K562 (cell line): Measurements from ENCODE around the gene TCEAL2. TPM values are rescaled to one million over a fixed set of nuclear protein-coding genes. Genes with fewer than 3 reads are reported as not detected.
"Not testable (repeated sequence)": the region's sequence is repeated elsewhere in the genome, so short reads cannot be mapped to it uniquely, and the experiment has no call there.

Experiments
- ATAC-seq: fragments of 200-7000 bp; cut with Tn5 transposase; 3 replicates; pipeline ENCODE4 v1.9.1; 2020; ENCODE audit warnings: moderate library complexity
- BruUV-seq: library from RNA; stranded (reverse); fragments of 400-500 nt; replicated peaks from 2 replicates; lab custom pipeline; 2021; lab: Mats Ljungman, UMichigan
- CTCF ChIA-PET: fragments of 300-600 bp; formaldehyde crosslinking; extraction: SDS; loops from one replicate; lab custom pipeline; 2021; ENCODE audit warnings: low intra/inter-chr PET ratio; lab: Yijun Ruan, JAX
- POLR2A ChIA-PET: fragments of 300-600, 350-650 bp; sonication (Branson Sonifier 250); formaldehyde crosslinking; extraction: SDS; loops from one replicate; lab custom pipeline; 2021; ENCODE audit warnings: antibody characterized with exemption, inconsistent platforms; lab: Yijun Ruan, JAX
- DNase-seq, 4 experiments: peaks; one replicate each; pipeline versions ENCODE4 v3.0.0 to v3.0.0-alpha.2; 2011 to 2018; ENCODE audit warnings: low spot score in 3 of 4, mixed read lengths in 3 of 4; ENCODE audit errors: extremely low read depth in 1 of 4
- FAIRE-seq: peaks from 2 replicates; lab custom pipeline; 2011; peaks lifted over from hg19 to GRCh38; lab: Jason Lieb, UNC
- H2AFZ ChIP-seq: 2 replicates; pipeline ENCODE4 v1.6.0; 2011; ENCODE audit warnings: low read depth, low read length, control low read depth, inconsistent platforms
- H3K27ac ChIP-seq: fragments of 200-600 bp; 3 replicates; pipeline ENCODE4 v1.8.0; 2011; ENCODE audit warnings: low read depth, mild to moderate bottlenecking, control low read depth, inconsistent platforms, low read length, moderate library complexity, mixed read lengths; ENCODE audit errors: extremely low read depth
- H3K27me3 ChIP-seq, 2 experiments: fragments of 300-600 bp in 1 of 2; 2 replicates in 1 of 2; 3 replicates in 1 of 2; pipeline versions ENCODE4 v1.6.0 to v1.8.0; 2011; ENCODE audit warnings: inconsistent platforms in 2 of 2, low read length in 2 of 2, mild to moderate bottlenecking in 1 of 2, mixed read lengths in 1 of 2, moderate library complexity in 1 of 2; ENCODE audit not compliant: control insufficient read depth in 2 of 2, insufficient read depth in 2 of 2
- H3K36me3 ChIP-seq: fragments of 300-600 bp; 3 replicates; pipeline ENCODE4 v1.8.0; 2011; ENCODE audit warnings: mild to moderate bottlenecking, low read length, inconsistent platforms; ENCODE audit not compliant: control insufficient read depth, insufficient read depth
- H3K4me1 ChIP-seq, 2 experiments: fragments of 200-600 bp in 1 of 2; replicated peaks in 1 of 2; 2 replicates in 1 of 2; 3 replicates in 1 of 2; pipeline versions ENCODE4 v1.5.1 to v1.8.0; 2011; ENCODE audit warnings: inconsistent platforms in 2 of 2, low read length in 2 of 2, mild to moderate bottlenecking in 1 of 2, mixed read lengths in 1 of 2, moderate library complexity in 1 of 2; ENCODE audit not compliant: control insufficient read depth in 2 of 2, insufficient read depth in 2 of 2
- H3K4me2 ChIP-seq: 2 replicates; pipeline ENCODE4 v1.6.1; 2011; ENCODE audit warnings: low read length, control low read depth, inconsistent platforms, mixed read lengths; ENCODE audit not compliant: insufficient read depth
- H3K4me3 ChIP-seq: fragments of 200-600 bp; sonication (generic), shearing (Covaris generic); 2 replicates; pipeline ENCODE4 v1.5.1; 2016; ENCODE audit warnings: control low read depth, inconsistent platforms
- H3K79me2 ChIP-seq: fragments of 200-600 bp; 3 replicates; pipeline ENCODE4 v1.8.0; 2011; ENCODE audit warnings: low read length, inconsistent platforms; ENCODE audit not compliant: control insufficient read depth, insufficient read depth
- H3K9ac ChIP-seq, 2 experiments: 2 replicates each; pipeline versions ENCODE4 v1.6.0 to v1.6.1; 2011; ENCODE audit warnings: low read depth in 2 of 2, low read length in 2 of 2, control low read depth in 1 of 2, inconsistent platforms in 1 of 2, mild to moderate bottlenecking in 1 of 2, mixed read lengths in 1 of 2; ENCODE audit not compliant: insufficient read depth in 1 of 2
- H3K9me1 ChIP-seq: one replicate; pipeline ENCODE4 v1.6.0; 2011; ENCODE audit warnings: inconsistent platforms, mild to moderate bottlenecking, low read length, moderate library complexity; ENCODE audit not compliant: control insufficient read depth, insufficient read depth
- H3K9me3 ChIP-seq: replicated peaks from 2 replicates; pipeline ENCODE4 v1.5.1; 2011; ENCODE audit warnings: low read depth, low read length, inconsistent platforms; ENCODE audit not compliant: control insufficient read depth, insufficient read depth
- H4K20me1 ChIP-seq: replicated peaks from 2 replicates; pipeline ENCODE4 v1.6.1; 2011; ENCODE audit warnings: low read length, inconsistent platforms, mixed read lengths; ENCODE audit not compliant: control insufficient read depth, insufficient read depth
- CTCF ChIP-seq, 3 experiments: IDR thresholded peaks in 2 of 3; conservative IDR thresholded peaks in 1 of 3; 2 replicates each; pipeline ENCODE4 v1.5.1; 2011 to 2012; ENCODE audit warnings: low read length in 3 of 3, mild to moderate bottlenecking in 3 of 3, control low read depth in 2 of 3, improper control_type of control experiment in 1 of 3, inconsistent platforms in 1 of 3, low read depth in 1 of 3, mixed read lengths in 1 of 3, moderate library complexity in 1 of 3; ENCODE audit not compliant: insufficient read depth in 2 of 3
- CTCFL ChIP-seq: IDR thresholded peaks from 2 replicates; pipeline ENCODE4 v1.6.1; 2011; ENCODE audit warnings: borderline replicate concordance, low read depth, mild to moderate bottlenecking, moderate library complexity, low read length; ENCODE audit not compliant: insufficient read depth, poor library complexity, severe bottlenecking
- ZNF398 ChIP-seq: fragments of 250-450 bp; sonication (Bioruptor Pico); IDR thresholded peaks from 2 replicates; pipeline ENCODE4 v1.8.0; 2021; ENCODE audit warnings: moderate library complexity, mild to moderate bottlenecking, inconsistent platforms
- WGBS: fragments of 100-300 bp; shearing (Covaris generic); methylation state at CpG from one replicate; pipeline ENCODE4 v1.1.6; 2016; ENCODE audit warnings: low coverage, mixed read lengths; ENCODE audit not compliant: insufficient coverage; ENCODE audit errors: missing lambda C conversion rate; 5-methylcytosine and 5-hydroxymethylcytosine counted together
- in situ Hi-C: fragments of 300-500 bp; cut with MboI; formaldehyde crosslinking; loops from 4 replicates; pipeline ENCODE4 v1.15.0; 2018; ENCODE audit warnings: inconsistent platforms, mixed read lengths
- intact Hi-C: fragments of 100-400 bp; cut with micrococcal nuclease; formaldehyde crosslinking; loops from 2 replicates; pipeline ENCODE4 v1.14.2; 2022
- polyA plus RNA-seq, 8 experiments: library from polyadenylated mRNA; depleted of rRNA in 4 of 8; stranded (reverse) in 5 of 8; unstranded in 3 of 8; fragments of >200 nt; fragmentation: Nextera tagmentation in 2 of 8; fragmentation: Illumina TruSeq in 1 of 8; extraction: Ambion mirVana in 2 of 8; extraction: Trizol in 1 of 8; gene quantifications; 2 replicates each; pipeline versions ENCODE4 v1.2.1 to v1.2.3, GENCODE V29; 2011 to 2014; ENCODE audit warnings: inconsistent platforms in 1 of 8, missing spikeins in 1 of 8
- total RNA-seq, 7 experiments: library from RNA; depleted of rRNA in 6 of 7; stranded (reverse); fragments of >200 nt in 6 of 7; fragmentation: Illumina TruSeq in 2 of 7; extraction: Trizol in 2 of 7; gene quantifications; 2 replicates each; pipeline versions ENCODE4 v1.2.1 to v1.2.3, GENCODE V29; 2011 to 2021; ENCODE audit warnings: low replicate concordance in 1 of 7

Gene TCEAL2
- total and polyA plus RNA-seq, 9 of the 15 experiments (the other 6 are each of a cell fraction or from before 2014, with no cell fraction given): not detected

- BruUV-seq, H3K27ac ChIP-seq, intact Hi-C loops, H2AFZ ChIP-seq, H3K4me1 ChIP-seq, H3K9ac ChIP-seq, CTCF ChIA-PET, H3K27me3 ChIP-seq, H3K36me3 ChIP-seq, H4K20me1 ChIP-seq, H3K9me1 ChIP-seq, H3K4me3 ChIP-seq, FAIRE-seq, DNase-seq, POLR2A ChIA-PET, ATAC-seq, H3K9me3 ChIP-seq, H3K79me2 ChIP-seq, in situ Hi-C loops, H3K4me2 ChIP-seq: not testable (repeated sequence)
- no CpG with 5 or more reads among the region's 31 CpGs for WGBS
Measured at GRCh38 chrX:102142274-102142673, 16.8 kb downstream of the TCEAL2 start, which contains the start of gene TCEAL6. TCEAL6 (minus strand) TSS chrX:102142481.

- Histone ChIP-seq H4K20me1 (no peaks in the 10 kb centered on the region), H3K27ac (no peak overlapping the region), H3K4me2 (no peak overlapping the region), H3K9ac (no peak overlapping the region), H3K9me1 (no peaks in the 10 kb centered on the region), H3K79me2 (no peaks in the 10 kb centered on the region), H3K27me3 (no peaks in the 10 kb centered on the region), H3K4me3 (no peak overlapping the region), H3K9me3 (no peaks in the 10 kb centered on the region), H2AFZ (no peak overlapping the region), H3K36me3 (no peaks in the 10 kb centered on the region), H3K4me1 (no peaks in the 10 kb centered on the region; a peak in 1 of 5 replicates)
- TF ChIP-seq CTCF (IDR thresholded peaks at IDR 0.05 in 2 of 3, conservative IDR thresholded peaks at IDR 0.05 in 1 of 3; ENCODE audit: insufficient read depth in 2 of 3, low read depth in 1 of 3, low read length in 3 of 3) (peak in 2 of 3 experiments; percentile 27 to 45; a peak in 4 of 6 replicates), CTCFL (peak; percentile 38), ZNF398 (CRISPR knock-in tag) (no peak)
- POLR2A ChIA-PET: no interaction called here
- CTCF ChIA-PET: no interaction called here
- BruUV-seq: no TSS peak
- DNase-seq: peak in 2 of 4 experiments; percentile 9 to 11
- WGBS: 0% methylated on average over 10 of the region's 11 CpGs
- intact Hi-C loops (no loop called here), in situ Hi-C loops (loop anchor here (25.0 kb wide), 1 partner anchor 308 kb away; the partner anchor contains the start of gene TCP11X2)
- ATAC-seq: peak; percentile 50; the same call in 2 of the 3 replicates
- no peak for FAIRE-seq
Measured at GRCh38 chrX:102154218-102154860, 28.9 kb downstream of the TCEAL2 start.
